HTERT RPE-1 (cell line): ENCODE data around the gene NFATC2.

Source experiments
- in situ Hi-C: fragments of 300-500 bp; cut with MboI; formaldehyde crosslinking; loops from 4 replicates; pipeline ENCODE4 v1.14.3; 2020; ENCODE audit warnings: low sequenced_read_pairs

The NFATC2 gene

GRCh38 chr20:51522207-51522606 is 20.3 kb downstream of the NFATC2 start:
- in situ Hi-C loops = no loop called here

GRCh38 chr20:51517839-51518238 is 24.7 kb downstream of the NFATC2 start:
- in situ Hi-C loops = no loop called here

GRCh38 chr20:51516855-51517254 is 25.7 kb downstream of the NFATC2 start:
- in situ Hi-C loops = no loop called here

GRCh38 chr20:51514836-51515235 is 27.7 kb downstream of the NFATC2 start:
- in situ Hi-C loops = no loop called here

- in situ Hi-C loops = no loop called here
Observed at GRCh38 chr20:51514249-51514648, 28.3 kb downstream of the NFATC2 start.

- in situ Hi-C loops = no loop called here
Observed at GRCh38 chr20:51513545-51513944, 29.0 kb downstream of the NFATC2 start.

- in situ Hi-C loops = no loop called here
Observed at GRCh38 chr20:51512645-51513044, 29.9 kb downstream of the NFATC2 start.

- in situ Hi-C loops = no loop called here
Observed at GRCh38 chr20:51511861-51512619, 30.5 kb downstream of the NFATC2 start.

- in situ Hi-C loops = no loop called here
Observed at GRCh38 chr20:51510936-51511605, 31.4 kb downstream of the NFATC2 start.

GRCh38 chr20:51510169-51510568 is 32.4 kb downstream of the NFATC2 start:
- in situ Hi-C loops = no loop called here

GRCh38 chr20:51509208-51509607 is 33.3 kb downstream of the NFATC2 start:
- in situ Hi-C loops = no loop called here

GRCh38 chr20:51508780-51509179 is 33.7 kb downstream of the NFATC2 start:
- in situ Hi-C loops = no loop called here

GRCh38 chr20:51508158-51508557 is 34.4 kb downstream of the NFATC2 start:
- in situ Hi-C loops = no loop called here

- in situ Hi-C loops = no loop called here
Observed at GRCh38 chr20:51507216-51508036, 35.1 kb downstream of the NFATC2 start.

- in situ Hi-C loops = no loop called here
Observed at GRCh38 chr20:51506527-51507215, 35.8 kb downstream of the NFATC2 start.

GRCh38 chr20:51505566-51505965 is 37.0 kb downstream of the NFATC2 start:
- in situ Hi-C loops = no loop called here

- in situ Hi-C loops = no loop called here
Observed at GRCh38 chr20:51503376-51503775, 39.1 kb downstream of the NFATC2 start.

GRCh38 chr20:51500936-51501335 is 41.6 kb downstream of the NFATC2 start:
- in situ Hi-C loops = no loop called here

- in situ Hi-C loops = no loop called here
Observed at GRCh38 chr20:51500311-51500710, 42.2 kb downstream of the NFATC2 start.

- in situ Hi-C loops = no loop called here
Observed at GRCh38 chr20:51498765-51499540, 43.6 kb downstream of the NFATC2 start.
